K562 (cell line): ENCODE data around the gene RPS17. TPM values are rescaled to one million over a fixed set of nuclear protein-coding genes. Genes with fewer than 3 reads are reported as not detected.
A peak's percentile ranks its signal among the peaks of the same experiment; 100 is the strongest.

Experiments
- AFF1 ChIP-seq, 2 experiments: fragments of 450-650 bp; IDR thresholded peaks; 2 replicates each; pipeline ENCODE4 v1.6.1; 2018; ENCODE audit warnings: mild to moderate bottlenecking in 2 of 2, low read depth in 1 of 2; ENCODE audit not compliant: partially characterized antibody in 2 of 2
- ETS2 ChIP-seq: IDR thresholded peaks from 2 replicates; pipeline ENCODE4 v1.6.1; 2016; ENCODE audit warnings: borderline replicate concordance, missing genetic modification characterization, mild to moderate bottlenecking, moderate library complexity, missing compliant biosample characterization; ENCODE audit not compliant: poor library complexity, severe bottlenecking
- GTF2B ChIP-seq: IDR thresholded peaks from 2 replicates; pipeline ENCODE4 v1.6.1; 2011; ENCODE audit not compliant: insufficient read length; ENCODE audit errors: extremely low read depth
- SMAD1 ChIP-seq: fragments of 150-350 bp; IDR thresholded peaks from 2 replicates; pipeline ENCODE4 v1.6.1; 2014; ENCODE audit warnings: low read length, low read depth; ENCODE audit not compliant: partially characterized antibody
- ZNF551 ChIP-seq: fragments of 250-450 bp; sonication (Bioruptor Pico); IDR thresholded peaks from 2 replicates; pipeline ENCODE4 v1.5.0; 2021; ENCODE audit warnings: mild to moderate bottlenecking, moderate library complexity
- ZNF696 ChIP-seq: fragments of 250-450 bp; sonication (Bioruptor Pico); conservative IDR thresholded peaks from 2 replicates; pipeline ENCODE4 v1.4.0; 2020; ENCODE audit warnings: mild to moderate bottlenecking, moderate library complexity
- polyA plus RNA-seq, 8 experiments: library from polyadenylated mRNA; depleted of rRNA in 4 of 8; stranded (reverse) in 5 of 8; unstranded in 3 of 8; fragments of >200 nt; fragmentation: Nextera tagmentation in 2 of 8; fragmentation: Illumina TruSeq in 1 of 8; extraction: Ambion mirVana in 2 of 8; extraction: Trizol in 1 of 8; gene quantifications; 2 replicates each; pipeline versions ENCODE4 v1.2.1 to v1.2.3, GENCODE V29; 2011 to 2014; ENCODE audit warnings: inconsistent platforms in 1 of 8, missing spikeins in 1 of 8
- total RNA-seq, 7 experiments: library from RNA; depleted of rRNA in 6 of 7; stranded (reverse); fragments of >200 nt in 6 of 7; fragmentation: Illumina TruSeq in 2 of 7; extraction: Trizol in 2 of 7; gene quantifications; 2 replicates each; pipeline versions ENCODE4 v1.2.1 to v1.2.3, GENCODE V29; 2011 to 2021; ENCODE audit warnings: low replicate concordance in 1 of 7
- TF ChIP-seq, protein P1 (sequence below): sonication (generic); formaldehyde crosslinking; IDR thresholded peaks from 2 replicates; pipeline ENCODE4 v1.8.1; 2023; ENCODE audit warnings: missing genetic modification reagents, mild to moderate bottlenecking, borderline replicate concordance
- TF ChIP-seq, protein P2 (sequence below): IDR thresholded peaks from 3 replicates; pipeline ENCODE4 v1.6.1; 2011; ENCODE audit warnings: borderline replicate concordance, mild to moderate bottlenecking, moderate library complexity; ENCODE audit not compliant: insufficient read length; ENCODE audit errors: extremely low read depth
- TF ChIP-seq, protein P3 (sequence below): sonication (generic); formaldehyde crosslinking; IDR thresholded peaks from 2 replicates; pipeline ENCODE4 v1.4.0; 2020; ENCODE audit warnings: mild to moderate bottlenecking, missing genetic modification reagents

RPS17 gene
- total and polyA plus RNA-seq, 9 of the 15 experiments (the other 6 are each of a cell fraction or from before 2014, with no cell fraction given), result 1,988 to 6,515 (median 5,229) TPM

GRCh38 chr15:82540055-82540983, at the start of gene RPS17 (continued):
- TF ChIP-seq ZNF696 (CRISPR knock-in tag) (no peak), AFF1 (IDR thresholded peaks at IDR 0.05; ENCODE audit: low read depth in 1 of 2, partially characterized antibody in 2 of 2) (peak in 1 of 2 experiments; percentile 31), ZNF551 (CRISPR knock-in tag) (no peak), GTF2B (peak; percentile 85), SMAD1 (peak; percentile 71), ETS2 (tag) (no peak)
- TF ChIP-seq, protein P1, sequence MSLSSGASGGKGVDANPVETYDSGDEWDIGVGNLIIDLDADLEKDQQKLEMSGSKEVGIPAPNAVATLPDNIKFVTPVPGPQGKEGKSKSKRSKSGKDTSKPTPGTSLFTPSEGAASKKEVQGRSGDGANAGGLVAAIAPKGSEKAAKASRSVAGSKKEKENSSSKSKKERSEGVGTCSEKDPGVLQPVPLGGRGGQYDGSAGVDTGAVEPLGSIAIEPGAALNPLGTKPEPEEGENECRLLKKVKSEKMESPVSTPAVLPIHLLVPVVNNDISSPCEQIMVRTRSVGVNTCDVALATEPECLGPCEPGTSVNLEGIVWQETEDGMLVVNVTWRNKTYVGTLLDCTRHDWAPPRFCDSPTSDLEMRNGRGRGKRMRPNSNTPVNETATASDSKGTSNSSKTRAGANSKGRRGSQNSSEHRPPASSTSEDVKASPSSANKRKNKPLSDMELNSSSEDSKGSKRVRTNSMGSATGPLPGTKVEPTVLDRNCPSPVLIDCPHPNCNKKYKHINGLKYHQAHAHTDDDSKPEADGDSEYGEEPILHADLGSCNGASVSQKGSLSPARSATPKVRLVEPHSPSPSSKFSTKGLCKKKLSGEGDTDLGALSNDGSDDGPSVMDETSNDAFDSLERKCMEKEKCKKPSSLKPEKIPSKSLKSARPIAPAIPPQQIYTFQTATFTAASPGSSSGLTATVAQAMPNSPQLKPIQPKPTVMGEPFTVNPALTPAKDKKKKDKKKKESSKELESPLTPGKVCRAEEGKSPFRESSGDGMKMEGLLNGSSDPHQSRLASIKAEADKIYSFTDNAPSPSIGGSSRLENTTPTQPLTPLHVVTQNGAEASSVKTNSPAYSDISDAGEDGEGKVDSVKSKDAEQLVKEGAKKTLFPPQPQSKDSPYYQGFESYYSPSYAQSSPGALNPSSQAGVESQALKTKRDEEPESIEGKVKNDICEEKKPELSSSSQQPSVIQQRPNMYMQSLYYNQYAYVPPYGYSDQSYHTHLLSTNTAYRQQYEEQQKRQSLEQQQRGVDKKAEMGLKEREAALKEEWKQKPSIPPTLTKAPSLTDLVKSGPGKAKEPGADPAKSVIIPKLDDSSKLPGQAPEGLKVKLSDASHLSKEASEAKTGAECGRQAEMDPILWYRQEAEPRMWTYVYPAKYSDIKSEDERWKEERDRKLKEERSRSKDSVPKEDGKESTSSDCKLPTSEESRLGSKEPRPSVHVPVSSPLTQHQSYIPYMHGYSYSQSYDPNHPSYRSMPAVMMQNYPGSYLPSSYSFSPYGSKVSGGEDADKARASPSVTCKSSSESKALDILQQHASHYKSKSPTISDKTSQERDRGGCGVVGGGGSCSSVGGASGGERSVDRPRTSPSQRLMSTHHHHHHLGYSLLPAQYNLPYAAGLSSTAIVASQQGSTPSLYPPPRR, result no peak
- TF ChIP-seq, protein P2, sequence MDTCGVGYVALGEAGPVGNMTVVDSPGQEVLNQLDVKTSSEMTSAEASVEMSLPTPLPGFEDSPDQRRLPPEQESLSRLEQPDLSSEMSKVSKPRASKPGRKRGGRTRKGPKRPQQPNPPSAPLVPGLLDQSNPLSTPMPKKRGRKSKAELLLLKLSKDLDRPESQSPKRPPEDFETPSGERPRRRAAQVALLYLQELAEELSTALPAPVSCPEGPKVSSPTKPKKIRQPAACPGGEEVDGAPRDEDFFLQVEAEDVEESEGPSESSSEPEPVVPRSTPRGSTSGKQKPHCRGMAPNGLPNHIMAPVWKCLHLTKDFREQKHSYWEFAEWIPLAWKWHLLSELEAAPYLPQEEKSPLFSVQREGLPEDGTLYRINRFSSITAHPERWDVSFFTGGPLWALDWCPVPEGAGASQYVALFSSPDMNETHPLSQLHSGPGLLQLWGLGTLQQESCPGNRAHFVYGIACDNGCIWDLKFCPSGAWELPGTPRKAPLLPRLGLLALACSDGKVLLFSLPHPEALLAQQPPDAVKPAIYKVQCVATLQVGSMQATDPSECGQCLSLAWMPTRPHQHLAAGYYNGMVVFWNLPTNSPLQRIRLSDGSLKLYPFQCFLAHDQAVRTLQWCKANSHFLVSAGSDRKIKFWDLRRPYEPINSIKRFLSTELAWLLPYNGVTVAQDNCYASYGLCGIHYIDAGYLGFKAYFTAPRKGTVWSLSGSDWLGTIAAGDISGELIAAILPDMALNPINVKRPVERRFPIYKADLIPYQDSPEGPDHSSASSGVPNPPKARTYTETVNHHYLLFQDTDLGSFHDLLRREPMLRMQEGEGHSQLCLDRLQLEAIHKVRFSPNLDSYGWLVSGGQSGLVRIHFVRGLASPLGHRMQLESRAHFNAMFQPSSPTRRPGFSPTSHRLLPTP, result no peak
- TF ChIP-seq, protein P3, sequence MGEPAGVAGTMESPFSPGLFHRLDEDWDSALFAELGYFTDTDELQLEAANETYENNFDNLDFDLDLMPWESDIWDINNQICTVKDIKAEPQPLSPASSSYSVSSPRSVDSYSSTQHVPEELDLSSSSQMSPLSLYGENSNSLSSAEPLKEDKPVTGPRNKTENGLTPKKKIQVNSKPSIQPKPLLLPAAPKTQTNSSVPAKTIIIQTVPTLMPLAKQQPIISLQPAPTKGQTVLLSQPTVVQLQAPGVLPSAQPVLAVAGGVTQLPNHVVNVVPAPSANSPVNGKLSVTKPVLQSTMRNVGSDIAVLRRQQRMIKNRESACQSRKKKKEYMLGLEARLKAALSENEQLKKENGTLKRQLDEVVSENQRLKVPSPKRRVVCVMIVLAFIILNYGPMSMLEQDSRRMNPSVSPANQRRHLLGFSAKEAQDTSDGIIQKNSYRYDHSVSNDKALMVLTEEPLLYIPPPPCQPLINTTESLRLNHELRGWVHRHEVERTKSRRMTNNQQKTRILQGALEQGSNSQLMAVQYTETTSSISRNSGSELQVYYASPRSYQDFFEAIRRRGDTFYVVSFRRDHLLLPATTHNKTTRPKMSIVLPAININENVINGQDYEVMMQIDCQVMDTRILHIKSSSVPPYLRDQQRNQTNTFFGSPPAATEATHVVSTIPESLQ (CRISPR knock-in tag), result peak; percentile 5; the same call in 1 of the 2 replicates
